K562 (cell line): ENCODE measurements around the gene AGA. TPM values are rescaled to one million over a fixed set of nuclear protein-coding genes. Genes with fewer than 3 reads are reported as not detected.
A peak's percentile ranks its signal among the peaks of the same experiment; 100 is the strongest.

Experiments used
- BRCA1 ChIP-seq, 2 experiments: fragments of 450-650 bp in 1 of 2; sonication (generic) in 1 of 2; formaldehyde crosslinking in 1 of 2; IDR thresholded peaks; 2 replicates each; pipeline versions ENCODE4 v1.5.0 to v1.6.1; 2017 to 2020; ENCODE audit warnings: mild to moderate bottlenecking in 1 of 2, missing genetic modification reagents in 1 of 2
- ETV1 ChIP-seq: fragments of 450-650 bp; conservative IDR thresholded peaks from 2 replicates; pipeline ENCODE4 v1.6.1; 2016; ENCODE audit warnings: missing genetic modification characterization, control low read depth, low read depth, missing compliant biosample characterization
- HMGN3 ChIP-seq: IDR thresholded peaks from 2 replicates; pipeline ENCODE4 v1.6.1; 2011; ENCODE audit warnings: borderline replicate concordance, low read depth, mild to moderate bottlenecking, mixed read lengths, low read length; ENCODE audit not compliant: insufficient read length; ENCODE audit errors: extremely low read depth
- MXI1 ChIP-seq: IDR thresholded peaks from 2 replicates; pipeline ENCODE4 v1.6.1; 2011; ENCODE audit warnings: low read depth, mild to moderate bottlenecking, improper control_type of control experiment, low read length
- PHB ChIP-seq: fragments of 250-450 bp; sonication (Bioruptor Pico); IDR thresholded peaks from 2 replicates; pipeline ENCODE4 v1.5.0; 2021
- POU5F1 ChIP-seq: fragments of 150-350 bp; IDR thresholded peaks from 2 replicates; pipeline ENCODE4 v1.6.1; 2014; ENCODE audit warnings: borderline replicate concordance, low read length, low read depth, mild to moderate bottlenecking; ENCODE audit not compliant: partially characterized antibody
- RBBP5 ChIP-seq: fragments of 200-600 bp; sonication (generic); IDR thresholded peaks from 2 replicates; pipeline ENCODE4 v1.6.1; 2012; ENCODE audit warnings: borderline replicate concordance, mild to moderate bottlenecking, low read length, control low read depth, inconsistent platforms; ENCODE audit not compliant: insufficient read depth, poor library complexity, severe bottlenecking
- SLC30A9 ChIP-seq: fragments of 250-450 bp; sonication (Bioruptor Pico); IDR thresholded peaks from 2 replicates; pipeline ENCODE4 v1.8.0; 2022; ENCODE audit warnings: mild to moderate bottlenecking, moderate library complexity
- TAF1 ChIP-seq: IDR thresholded peaks from 2 replicates; pipeline ENCODE4 v1.6.1; 2011; ENCODE audit warnings: mild to moderate bottlenecking, low read length, moderate library complexity; ENCODE audit not compliant: insufficient read depth, control insufficient read depth, severe bottlenecking; ENCODE audit errors: extremely low read depth
- TBP ChIP-seq: optimal IDR thresholded peaks from 2 replicates; pipeline ENCODE3; 2011; ENCODE audit warnings: low read depth, low read length, improper control_type of control experiment
- ZNF175 ChIP-seq: fragments of 200-800 bp; sonication (Bioruptor generic); IDR thresholded peaks from 2 replicates; pipeline ENCODE4 v1.6.1; 2016; ENCODE audit warnings: low read depth, mild to moderate bottlenecking, missing genetic modification characterization, missing compliant biosample characterization
- ZNF224 ChIP-seq: sonication (generic); formaldehyde crosslinking; IDR thresholded peaks from 2 replicates; pipeline ENCODE4 v1.8.0; 2022; ENCODE audit warnings: mild to moderate bottlenecking, missing genetic modification reagents
- ZNF551 ChIP-seq: fragments of 250-450 bp; sonication (Bioruptor Pico); IDR thresholded peaks from 2 replicates; pipeline ENCODE4 v1.5.0; 2021; ENCODE audit warnings: mild to moderate bottlenecking, moderate library complexity
- ZNF77 ChIP-seq: fragments of 250-450 bp; sonication (Bioruptor Pico); IDR thresholded peaks from 2 replicates; pipeline ENCODE4 v1.5.0; 2020
- polyA plus RNA-seq, 8 experiments: library from polyadenylated mRNA; depleted of rRNA in 4 of 8; stranded (reverse) in 5 of 8; unstranded in 3 of 8; fragments of >200 nt; fragmentation: Nextera tagmentation in 2 of 8; fragmentation: Illumina TruSeq in 1 of 8; extraction: Ambion mirVana in 2 of 8; extraction: Trizol in 1 of 8; gene quantifications; 2 replicates each; pipeline versions ENCODE4 v1.2.1 to v1.2.3, GENCODE V29; 2011 to 2014; ENCODE audit warnings: inconsistent platforms in 1 of 8, missing spikeins in 1 of 8
- total RNA-seq, 7 experiments: library from RNA; depleted of rRNA in 6 of 7; stranded (reverse); fragments of >200 nt in 6 of 7; fragmentation: Illumina TruSeq in 2 of 7; extraction: Trizol in 2 of 7; gene quantifications; 2 replicates each; pipeline versions ENCODE4 v1.2.1 to v1.2.3, GENCODE V29; 2011 to 2021; ENCODE audit warnings: low replicate concordance in 1 of 7
- TF ChIP-seq, protein P1 (sequence below): fragments of 250-450 bp; sonication (Bioruptor Pico); IDR thresholded peaks from 2 replicates; pipeline ENCODE4 v1.6.1; 2021; ENCODE audit warnings: mild to moderate bottlenecking
- TF ChIP-seq, protein P2 (sequence below): fragments of 250-450 bp; sonication (Bioruptor Pico); IDR thresholded peaks from 2 replicates; pipeline ENCODE4 v1.4.0; 2020; ENCODE audit warnings: mild to moderate bottlenecking, moderate library complexity
- TF ChIP-seq, protein P3 (sequence below): fragments of 250-450 bp; sonication (Bioruptor Pico); IDR thresholded peaks from 2 replicates; pipeline ENCODE4 v1.9.0; 2021; ENCODE audit warnings: mild to moderate bottlenecking, inconsistent platforms

The AGA gene
- total and polyA plus RNA-seq, 9 of the 15 experiments (the other 6 are each of a cell fraction or from before 2014, with no cell fraction given) = 8.5 to 25.0 (median 12.6) TPM

DNA sequence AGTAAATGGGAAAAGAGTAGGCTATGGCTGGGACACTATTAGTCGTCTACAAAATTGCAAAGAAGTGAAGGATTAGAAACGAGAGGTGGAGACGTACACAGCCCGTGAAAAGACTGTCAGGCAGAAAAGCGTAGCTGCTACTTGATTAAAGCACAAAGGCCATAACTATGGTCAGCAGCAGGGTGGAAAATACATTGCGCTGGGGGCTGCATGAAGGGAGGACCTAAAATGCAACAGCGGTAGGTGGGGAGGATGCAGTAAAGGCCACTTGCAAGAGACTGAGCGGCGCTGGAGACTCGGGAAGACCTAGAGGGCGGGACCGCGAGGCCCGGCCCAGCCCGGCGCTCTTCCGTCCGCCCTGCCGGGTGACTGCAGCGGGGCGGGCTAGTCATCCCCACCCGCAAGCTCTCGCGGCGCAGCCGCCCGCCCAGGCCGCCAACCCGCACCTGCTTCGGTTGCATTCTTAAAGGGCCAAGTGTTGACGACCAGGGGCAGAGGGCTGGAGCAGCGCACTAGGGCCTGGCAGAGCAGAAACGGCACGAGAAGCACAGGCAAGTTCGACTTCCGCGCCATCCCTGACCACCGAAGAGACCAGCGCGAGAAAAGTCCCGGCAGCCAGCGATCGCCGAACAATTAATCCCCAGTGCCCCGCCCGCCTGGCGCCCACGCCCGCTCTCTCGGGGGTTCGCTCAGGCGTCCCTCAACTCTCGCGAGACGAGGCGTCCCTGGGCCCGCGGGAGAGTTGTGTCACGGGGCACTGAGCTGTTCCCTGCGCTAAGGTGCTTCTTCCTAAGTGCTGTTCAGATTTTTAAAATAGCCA lies at the start of gene AGA (continued):
- TF ChIP-seq RBBP5 = peak; percentile 91
- TF ChIP-seq PHB = no peak
- no peak for TF ChIP-seq SLC30A9 (CRISPR knock-in tag)
- TF ChIP-seq MXI1 = peak; percentile 98
- no peak for TF ChIP-seq POU5F1
- no peak for TF ChIP-seq ZNF77
- TF ChIP-seq, protein P1, sequence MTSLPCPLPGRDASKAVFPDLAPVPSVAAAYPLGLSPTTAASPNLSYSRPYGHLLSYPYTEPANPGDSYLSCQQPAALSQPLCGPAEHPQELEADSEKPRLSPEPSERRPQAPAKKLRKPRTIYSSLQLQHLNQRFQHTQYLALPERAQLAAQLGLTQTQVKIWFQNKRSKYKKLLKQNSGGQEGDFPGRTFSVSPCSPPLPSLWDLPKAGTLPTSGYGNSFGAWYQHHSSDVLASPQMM (CRISPR knock-in tag) = no peak
- TF ChIP-seq ZNF175 (CRISPR knock-in tag) = 0 out of 2 replicates have a peak, but pooled peaks have one; percentile 25
- no peak for TF ChIP-seq ZNF224 (CRISPR knock-in tag)
- peak; percentile 86 for TF ChIP-seq TBP
- no peak for TF ChIP-seq BRCA1 (IDR thresholded peaks at IDR 0.05)
- TF ChIP-seq BRCA1 (CRISPR knock-in tag; IDR thresholded peaks at IDR 0.05) = no peak
- TF ChIP-seq, protein P2, sequence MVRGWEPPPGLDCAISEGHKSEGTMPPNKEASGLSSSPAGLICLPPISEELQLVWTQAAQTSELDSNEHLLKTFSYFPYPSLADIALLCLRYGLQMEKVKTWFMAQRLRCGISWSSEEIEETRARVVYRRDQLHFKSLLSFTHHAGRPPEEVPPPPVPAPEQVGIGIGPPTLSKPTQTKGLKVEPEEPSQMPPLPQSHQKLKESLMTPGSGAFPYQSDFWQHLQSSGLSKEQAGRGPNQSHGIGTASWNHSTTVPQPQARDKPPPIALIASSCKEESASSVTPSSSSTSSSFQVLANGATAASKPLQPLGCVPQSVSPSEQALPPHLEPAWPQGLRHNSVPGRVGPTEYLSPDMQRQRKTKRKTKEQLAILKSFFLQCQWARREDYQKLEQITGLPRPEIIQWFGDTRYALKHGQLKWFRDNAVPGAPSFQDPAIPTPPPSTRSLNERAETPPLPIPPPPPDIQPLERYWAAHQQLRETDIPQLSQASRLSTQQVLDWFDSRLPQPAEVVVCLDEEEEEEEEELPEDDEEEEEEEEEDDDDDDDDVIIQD (CRISPR knock-in tag) = no peak
- TF ChIP-seq ETV1 (tag) = peak; percentile 43; the same call in 1 of the 2 replicates
- no peak for TF ChIP-seq ZNF551 (CRISPR knock-in tag)
- TF ChIP-seq TAF1 = peak; percentile 74
- TF ChIP-seq, protein P3, sequence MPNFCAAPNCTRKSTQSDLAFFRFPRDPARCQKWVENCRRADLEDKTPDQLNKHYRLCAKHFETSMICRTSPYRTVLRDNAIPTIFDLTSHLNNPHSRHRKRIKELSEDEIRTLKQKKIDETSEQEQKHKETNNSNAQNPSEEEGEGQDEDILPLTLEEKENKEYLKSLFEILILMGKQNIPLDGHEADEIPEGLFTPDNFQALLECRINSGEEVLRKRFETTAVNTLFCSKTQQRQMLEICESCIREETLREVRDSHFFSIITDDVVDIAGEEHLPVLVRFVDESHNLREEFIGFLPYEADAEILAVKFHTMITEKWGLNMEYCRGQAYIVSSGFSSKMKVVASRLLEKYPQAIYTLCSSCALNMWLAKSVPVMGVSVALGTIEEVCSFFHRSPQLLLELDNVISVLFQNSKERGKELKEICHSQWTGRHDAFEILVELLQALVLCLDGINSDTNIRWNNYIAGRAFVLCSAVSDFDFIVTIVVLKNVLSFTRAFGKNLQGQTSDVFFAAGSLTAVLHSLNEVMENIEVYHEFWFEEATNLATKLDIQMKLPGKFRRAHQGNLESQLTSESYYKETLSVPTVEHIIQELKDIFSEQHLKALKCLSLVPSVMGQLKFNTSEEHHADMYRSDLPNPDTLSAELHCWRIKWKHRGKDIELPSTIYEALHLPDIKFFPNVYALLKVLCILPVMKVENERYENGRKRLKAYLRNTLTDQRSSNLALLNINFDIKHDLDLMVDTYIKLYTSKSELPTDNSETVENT = peak; percentile 53; the same call in 1 of the 2 replicates
- TF ChIP-seq HMGN3 = peak; percentile 80
